Right lobe of liver (tissue), 6 donors: Measurements from ENCODE around the gene SIM1. TPM values are rescaled to one million over a fixed set of nuclear protein-coding genes. Genes with fewer than 3 reads are reported as not detected.

Source experiments
- ATAC-seq, 4 donors: fragments of 200-7000 bp; cut with Tn5 transposase; one replicate each; pipeline ENCODE4 v1.9.1; 2020; ENCODE audit warnings: mild to moderate bottlenecking in 4 of 4, moderate library complexity in 4 of 4
- DNase-seq, 3 donors: peaks; one replicate each; pipeline ENCODE4 v3.0.0-alpha.2; 2020
- H3K27ac ChIP-seq, 3 donors: fragments of 200-600 bp; one replicate each; pipeline ENCODE4 v1.8.0; 2022
- H3K27me3 ChIP-seq, 2 donors: fragments of 200-600 bp; one replicate each; pipeline ENCODE4 v1.8.0; 2022
- H3K36me3 ChIP-seq, 4 donors: fragments of 200-600 bp; sonication (generic) in 1 of 4; one replicate each; pipeline versions ENCODE4 v1.5.1 to v1.8.0; 2017 to 2022; ENCODE audit warnings: control low read depth in 1 of 4
- H3K4me1 ChIP-seq, 4 donors: fragments of 200-600 bp; sonication (generic) in 1 of 4; one replicate each; pipeline versions ENCODE4 v1.5.1 to v1.8.0; 2017 to 2022; ENCODE audit warnings: control low read depth in 1 of 4
- H3K4me3 ChIP-seq, 3 donors: fragments of 200-600 bp; one replicate each; pipeline ENCODE4 v1.8.0; 2022
- H3K9me3 ChIP-seq, 4 donors: fragments of 200-600 bp; sonication (generic) in 1 of 4; one replicate each; pipeline versions ENCODE4 v1.5.1 to v1.8.0; 2017 to 2022; ENCODE audit warnings: control low read depth in 1 of 4
- POLR2A ChIP-seq: fragments of 450-650 bp; IDR thresholded peaks from one replicate; pipeline ENCODE4 v1.6.1; 2017; ENCODE audit warnings: antibody characterized with exemption, mild to moderate bottlenecking
- WGBS: methylation state at CpG from one replicate; pipeline ENCODE4 v1.1.6; 2018; ENCODE audit warnings: low coverage, low lambda C conversion rate; ENCODE audit not compliant: insufficient coverage; ENCODE audit errors: missing lambda C conversion rate; 5-methylcytosine and 5-hydroxymethylcytosine counted together
- intact Hi-C, 2 donors: fragments of 100-400 bp; cut with DNase I; formaldehyde crosslinking; loops; one replicate each; pipeline versions ENCODE4 v1.11.2 to v1.14.1; 2022
- total RNA-seq, 6 experiments: library from RNA; depleted of rRNA in 2 of 6; stranded (reverse); fragments of >200 nt in 2 of 6; fragmentation: NEBNext Ultra II Directional in 3 of 6; extraction: Animal tissue kit (Norgen Biotek cat#: 25700) in 3 of 6; gene quantifications; one replicate each; pipeline versions ENCODE4 v1.1.0 to v1.2.4, GENCODE V29; 2016 to 2023
- TF ChIP-seq, protein P1 (sequence below), 4 donors: fragments of 200-600 bp in 3 of 4; fragments of 450-650 bp in 1 of 4; IDR thresholded peaks; one replicate each; pipeline versions ENCODE4 v1.5.1 to v1.8.0; 2016 to 2022; ENCODE audit warnings: antibody characterized with exemption in 4 of 4, mild to moderate bottlenecking in 2 of 4
- donor health status: DM: no; HTN: yes; CAD: no.
- donor health status: DM: no; HTN: no; CAD: no.
- donor health status: DM: no; HTN: no; CAD: no.
- donor health status: DM: no; HTN: yes; CAD: no.
- donor health status: DM: no; HTN: yes; CAD: no.

SIM1 gene
- total RNA-seq, 6 experiments from 2014 or later = 0.04 to 0.07 TPM; not detected in 4

GRCh38 chr6:100461917-100462705 is 2.6 kb downstream of the SIM1 start:
- no peak overlapping the region for H3K27ac ChIP-seq

DNA sequence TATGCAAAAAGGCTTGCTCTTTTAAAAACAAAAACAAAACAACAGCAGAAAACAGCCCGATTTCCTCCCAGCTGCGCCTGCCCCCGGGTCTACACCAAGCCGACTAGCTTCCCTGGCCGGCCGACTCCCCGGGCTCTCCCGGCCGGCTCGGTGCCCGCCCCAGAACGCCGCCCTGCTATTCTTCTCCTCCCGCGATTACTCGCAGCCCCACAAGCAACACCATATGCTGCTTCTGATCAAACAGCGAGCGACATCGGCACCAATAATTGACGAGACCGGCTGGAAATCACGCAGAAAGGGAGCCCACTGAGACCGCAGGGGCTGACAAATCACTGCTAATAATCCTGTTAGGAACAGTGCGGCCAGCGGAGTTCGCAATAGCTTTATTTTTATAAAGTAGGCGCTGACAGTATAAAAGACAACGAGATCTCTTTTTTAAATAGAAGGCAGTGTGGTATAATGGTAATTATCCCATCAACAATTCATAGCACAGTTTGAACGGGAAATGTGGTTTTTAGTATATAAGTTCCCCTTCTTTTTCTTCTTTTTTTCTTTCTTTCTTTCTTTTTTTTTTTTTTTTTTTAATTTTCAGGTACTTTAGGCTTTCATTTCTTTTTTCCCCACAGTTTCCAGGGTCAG is 3.3 kb downstream of the SIM1 start:
- no peak overlapping the region for H3K27ac ChIP-seq
- no peak for ATAC-seq
- peaks cover 0 to 9% (median 0%) of the 10 kb centered on the region in 4 donors for H3K4me1 ChIP-seq
- no peak for DNase-seq
- WGBS = 15% methylated on average over 23 of the region's 29 CpGs
- no peaks in the 10 kb centered on the region for H3K9me3 ChIP-seq
- intact Hi-C loops = no loop called here
- TF ChIP-seq, protein P1, sequence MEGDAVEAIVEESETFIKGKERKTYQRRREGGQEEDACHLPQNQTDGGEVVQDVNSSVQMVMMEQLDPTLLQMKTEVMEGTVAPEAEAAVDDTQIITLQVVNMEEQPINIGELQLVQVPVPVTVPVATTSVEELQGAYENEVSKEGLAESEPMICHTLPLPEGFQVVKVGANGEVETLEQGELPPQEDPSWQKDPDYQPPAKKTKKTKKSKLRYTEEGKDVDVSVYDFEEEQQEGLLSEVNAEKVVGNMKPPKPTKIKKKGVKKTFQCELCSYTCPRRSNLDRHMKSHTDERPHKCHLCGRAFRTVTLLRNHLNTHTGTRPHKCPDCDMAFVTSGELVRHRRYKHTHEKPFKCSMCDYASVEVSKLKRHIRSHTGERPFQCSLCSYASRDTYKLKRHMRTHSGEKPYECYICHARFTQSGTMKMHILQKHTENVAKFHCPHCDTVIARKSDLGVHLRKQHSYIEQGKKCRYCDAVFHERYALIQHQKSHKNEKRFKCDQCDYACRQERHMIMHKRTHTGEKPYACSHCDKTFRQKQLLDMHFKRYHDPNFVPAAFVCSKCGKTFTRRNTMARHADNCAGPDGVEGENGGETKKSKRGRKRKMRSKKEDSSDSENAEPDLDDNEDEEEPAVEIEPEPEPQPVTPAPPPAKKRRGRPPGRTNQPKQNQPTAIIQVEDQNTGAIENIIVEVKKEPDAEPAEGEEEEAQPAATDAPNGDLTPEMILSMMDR (IDR thresholded peaks at IDR 0.05) = no peak
- TF ChIP-seq POLR2A = no peak
- peaks cover 42 to 93% of the 10 kb centered on the region in 2 donors for H3K27me3 ChIP-seq
- no peaks in the 10 kb centered on the region for H3K36me3 ChIP-seq
- H3K4me3 ChIP-seq = no peak overlapping the region

More at GRCh38 chr6:100461917-100462705, 2.6 kb downstream of the SIM1 start:
- H3K36me3 ChIP-seq = no peaks in the 10 kb centered on the region
- no peak for DNase-seq
- TF ChIP-seq POLR2A = no peak
- TF ChIP-seq, protein P1 (IDR thresholded peaks at IDR 0.05) = no peak
- H3K4me1 ChIP-seq = peaks cover 0 to 9% (median 0%) of the 10 kb centered on the region in 4 donors
- H3K9me3 ChIP-seq = no peaks in the 10 kb centered on the region
- WGBS = 8% methylated on average over 3 of the region's 3 CpGs
- ATAC-seq = no peak
- intact Hi-C loops = no loop called here
- H3K27me3 ChIP-seq = peaks cover 35 to 92% of the 10 kb centered on the region in 2 donors
- H3K4me3 ChIP-seq = no peak overlapping the region

- peaks cover 40 to 93% of the 10 kb centered on the region in 2 donors for H3K27me3 ChIP-seq
- DNase-seq (no peak), ATAC-seq (no peak)
- no peak overlapping the region for H3K27ac ChIP-seq
- no peaks in the 10 kb centered on the region for H3K36me3 ChIP-seq
- 6% methylated on average over 9 of the region's 9 CpGs for WGBS
- intact Hi-C loops = no loop called here
- no peak overlapping the region for H3K4me3 ChIP-seq
- H3K4me1 ChIP-seq = peaks cover 0 to 15% (median 0%) of the 10 kb centered on the region in 4 donors
- no peak for TF ChIP-seq POLR2A
- TF ChIP-seq, protein P1 (IDR thresholded peaks at IDR 0.05) = peak in 1 of 4 donors; percentile 5
- no peaks in the 10 kb centered on the region for H3K9me3 ChIP-seq
Measured at GRCh38 chr6:100460650-100461204, 4.0 kb downstream of the SIM1 start.

GRCh38 chr6:100459592-100460184 is 5.0 kb downstream of the SIM1 start:
- peaks cover 0 to 18% (median 0%) of the 10 kb centered on the region in 4 donors for H3K4me1 ChIP-seq
- no peak for DNase-seq
- no peak for ATAC-seq
- H3K9me3 ChIP-seq = no peaks in the 10 kb centered on the region
- TF ChIP-seq, protein P1 (IDR thresholded peaks at IDR 0.05) = no peak
- TF ChIP-seq POLR2A = no peak
- peaks cover 38 to 93% of the 10 kb centered on the region in 2 donors for H3K27me3 ChIP-seq
- intact Hi-C loops = no loop called here
- no peak overlapping the region for H3K4me3 ChIP-seq
- no peak overlapping the region for H3K27ac ChIP-seq
- no peaks in the 10 kb centered on the region for H3K36me3 ChIP-seq
